ENCODE measurements around the gene UBAP1.
"Not testable (repeated sequence)": the region's sequence is repeated elsewhere in the genome, so short reads cannot be mapped to it uniquely, and the experiment has no call there.

DNA sequence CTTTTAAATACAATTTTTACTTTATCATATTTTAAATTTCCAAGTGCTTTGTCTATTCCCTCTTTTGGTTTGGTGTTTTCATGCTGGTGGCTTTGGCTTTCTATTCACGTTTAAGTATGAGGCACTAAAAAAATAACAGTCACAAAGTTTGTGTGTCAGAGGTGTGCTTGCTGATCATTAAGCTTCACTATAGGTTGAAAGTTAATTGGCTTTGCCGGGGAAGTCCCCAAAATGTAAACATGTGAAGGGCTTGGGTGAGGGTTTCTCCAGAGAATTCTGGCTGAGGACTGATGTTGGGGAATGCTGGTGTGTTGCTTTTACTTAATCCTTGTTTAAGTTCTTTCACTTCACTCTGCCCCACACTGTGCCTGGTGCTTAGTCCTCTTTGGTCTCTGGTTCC, 66.4 kb downstream of the UBAP1 start:
- TF ChIP-seq, protein P1, sequence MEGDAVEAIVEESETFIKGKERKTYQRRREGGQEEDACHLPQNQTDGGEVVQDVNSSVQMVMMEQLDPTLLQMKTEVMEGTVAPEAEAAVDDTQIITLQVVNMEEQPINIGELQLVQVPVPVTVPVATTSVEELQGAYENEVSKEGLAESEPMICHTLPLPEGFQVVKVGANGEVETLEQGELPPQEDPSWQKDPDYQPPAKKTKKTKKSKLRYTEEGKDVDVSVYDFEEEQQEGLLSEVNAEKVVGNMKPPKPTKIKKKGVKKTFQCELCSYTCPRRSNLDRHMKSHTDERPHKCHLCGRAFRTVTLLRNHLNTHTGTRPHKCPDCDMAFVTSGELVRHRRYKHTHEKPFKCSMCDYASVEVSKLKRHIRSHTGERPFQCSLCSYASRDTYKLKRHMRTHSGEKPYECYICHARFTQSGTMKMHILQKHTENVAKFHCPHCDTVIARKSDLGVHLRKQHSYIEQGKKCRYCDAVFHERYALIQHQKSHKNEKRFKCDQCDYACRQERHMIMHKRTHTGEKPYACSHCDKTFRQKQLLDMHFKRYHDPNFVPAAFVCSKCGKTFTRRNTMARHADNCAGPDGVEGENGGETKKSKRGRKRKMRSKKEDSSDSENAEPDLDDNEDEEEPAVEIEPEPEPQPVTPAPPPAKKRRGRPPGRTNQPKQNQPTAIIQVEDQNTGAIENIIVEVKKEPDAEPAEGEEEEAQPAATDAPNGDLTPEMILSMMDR (IDR thresholded peaks at IDR 0.05) = not testable (repeated sequence)
- TF ChIP-seq EZH2 (IDR thresholded peaks at IDR 0.05; ENCODE audit: borderline replicate concordance, insufficient read depth, low read depth, low read length, poor library complexity, severe bottlenecking) = not testable (repeated sequence)

All from B cell (primary cell).